ENCODE measurements around the gene TBC1D2. TPM values are rescaled to one million over a fixed set of nuclear protein-coding genes. Genes with fewer than 3 reads are reported as not detected.

Gene TBC1D2
- total RNA-seq, 1 experiment from 2014 or later = 11.1 TPM

- POLR2A ChIA-PET = no interaction called here
- Mint-ChIP-seq H3K9me3 (no peaks in the 10 kb centered on the region), H3K27me3 (ENCODE audit: low read depth) (no peaks in the 10 kb centered on the region), H3K4me1 (no peaks in the 10 kb centered on the region), H3K4me3 (no peak overlapping the region), H3K36me3 (peaks cover 17% of the 10 kb centered on the region), H3K27ac (no peak overlapping the region)
- no peak for DNase-seq (ENCODE audit: low spot score)
- CTCF ChIA-PET = no interaction called here
- no peak for ATAC-seq
- TF ChIP-seq ZBTB21 (CRISPR knock-in tag; IDR thresholded peaks at IDR 0.05; ENCODE audit: borderline replicate concordance) (no peak), NR1H2 (CRISPR knock-in tag; IDR thresholded peaks at IDR 0.05) (no peak), AFF4 (CRISPR knock-in tag; IDR thresholded peaks at IDR 0.05; ENCODE audit: borderline replicate concordance) (no peak), ZNF281 (CRISPR knock-in tag; IDR thresholded peaks at IDR 0.05) (no peak), SMAD4 (CRISPR knock-in tag; IDR thresholded peaks at IDR 0.05) (no peak), ZNF416 (CRISPR knock-in tag; IDR thresholded peaks at IDR 0.05) (no peak)
Measured at GRCh38 chr9:98149422-98149821, 106.0 kb downstream of the TBC1D2 start.

Small RNAs within 50 kb of the gene (microRNA-seq; reads per million reads assigned to microRNA genes)
- gene MIR6854 (ENCODE audit: borderline number of aligned reads) = not detected

Other genes with a start within 250 kb of the TBC1D2 start
- 57.9 to 66.7 TPM (median 61.3 TPM) in 3 replicates for gene NANS, start 198.9 kb downstream of the TBC1D2 start, total RNA-seq (2021)
- gene TRIM14, start 136.4 kb downstream of the TBC1D2 start, total RNA-seq (2021) = 11.9 to 18.4 TPM (median 18.2 TPM) in 3 replicates
- 32.5 to 37.0 TPM (median 35.9 TPM) in 3 replicates for gene CORO2A, start 63.0 kb downstream of the TBC1D2 start, total RNA-seq (2021)

Data from WTC11 (cell line).